GM12872 (cell line): ENCODE data around the gene NODAL.

ENCODE experiments used
- CTCF ChIP-seq: IDR thresholded peaks from 3 replicates; pipeline ENCODE4 v1.5.1; 2011; ENCODE audit warnings: low read depth, mild to moderate bottlenecking, low read length, moderate library complexity; ENCODE audit not compliant: insufficient read depth

Gene NODAL

DNA sequence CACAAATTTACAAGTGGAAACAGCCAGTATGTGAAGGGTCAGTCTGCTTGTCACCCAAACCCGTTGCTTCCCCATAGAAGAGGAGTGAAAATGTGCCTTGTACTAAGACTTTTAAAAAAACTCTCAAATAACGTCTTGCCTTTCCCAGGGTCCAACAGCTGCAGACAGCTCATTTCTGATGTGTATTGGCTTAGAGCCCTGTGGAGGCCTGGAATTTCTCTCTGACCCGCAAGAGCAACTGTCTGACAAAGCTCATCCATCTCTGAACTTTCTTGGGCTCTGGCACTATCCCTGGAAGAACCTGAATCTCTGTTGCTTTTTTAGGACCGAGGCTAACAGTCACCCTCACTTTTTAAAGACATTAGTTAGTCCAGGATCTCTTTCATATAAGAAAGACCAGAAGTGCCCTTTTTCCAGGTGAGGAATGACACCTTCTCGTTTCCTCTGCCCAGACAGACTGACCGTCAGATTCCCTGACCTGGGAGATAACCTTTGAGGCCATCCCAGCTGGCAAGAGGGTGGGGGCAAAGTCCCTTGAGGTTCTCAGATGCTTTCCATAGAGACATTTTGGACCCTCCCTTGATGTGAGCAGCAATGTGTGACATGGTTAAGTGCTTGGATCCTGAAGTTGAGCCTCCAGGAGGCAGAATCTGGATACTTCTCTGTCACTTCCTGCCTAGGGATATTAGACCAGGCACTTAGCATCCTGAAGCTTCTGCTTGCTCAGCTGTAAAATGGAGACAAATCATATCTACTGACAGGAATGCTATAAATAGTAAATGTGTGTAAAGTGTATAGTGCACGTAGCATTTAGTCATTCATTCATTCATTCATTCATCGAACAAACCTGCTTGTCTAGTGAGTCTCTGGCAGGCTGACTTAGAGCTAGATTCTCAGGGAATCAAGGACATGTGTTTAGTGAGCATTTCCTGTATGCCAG is 4.5 kb upstream of the NODAL start:
- no peak for TF ChIP-seq CTCF

DNA sequence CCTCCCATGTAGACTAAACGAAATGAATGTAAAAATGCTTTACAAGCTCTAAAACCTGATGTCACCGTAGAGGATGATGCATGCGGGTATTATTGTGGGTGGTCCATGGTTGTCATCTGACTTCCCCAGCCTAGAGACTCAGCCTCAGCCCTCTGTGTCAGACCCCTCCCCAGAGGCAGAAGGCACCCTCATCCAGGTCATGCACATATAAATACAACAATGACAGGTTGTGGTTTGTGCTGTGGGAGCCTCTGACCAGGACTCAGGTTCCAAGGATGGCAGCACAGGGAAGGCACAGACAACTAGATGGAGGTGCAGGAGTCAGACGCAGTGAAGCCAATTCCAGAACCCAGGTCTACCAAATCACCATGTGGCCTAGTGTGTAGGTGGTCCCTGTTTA is 3.3 kb upstream of the NODAL start:
- TF ChIP-seq CTCF: no peak

- TF ChIP-seq CTCF: no peak
Observed at GRCh38 chr10:70442332-70442988, 979 bp upstream of the NODAL start.

- TF ChIP-seq CTCF: no peak
Observed at GRCh38 chr10:70441895-70442309, 421 bp upstream of the NODAL start.

DNA sequence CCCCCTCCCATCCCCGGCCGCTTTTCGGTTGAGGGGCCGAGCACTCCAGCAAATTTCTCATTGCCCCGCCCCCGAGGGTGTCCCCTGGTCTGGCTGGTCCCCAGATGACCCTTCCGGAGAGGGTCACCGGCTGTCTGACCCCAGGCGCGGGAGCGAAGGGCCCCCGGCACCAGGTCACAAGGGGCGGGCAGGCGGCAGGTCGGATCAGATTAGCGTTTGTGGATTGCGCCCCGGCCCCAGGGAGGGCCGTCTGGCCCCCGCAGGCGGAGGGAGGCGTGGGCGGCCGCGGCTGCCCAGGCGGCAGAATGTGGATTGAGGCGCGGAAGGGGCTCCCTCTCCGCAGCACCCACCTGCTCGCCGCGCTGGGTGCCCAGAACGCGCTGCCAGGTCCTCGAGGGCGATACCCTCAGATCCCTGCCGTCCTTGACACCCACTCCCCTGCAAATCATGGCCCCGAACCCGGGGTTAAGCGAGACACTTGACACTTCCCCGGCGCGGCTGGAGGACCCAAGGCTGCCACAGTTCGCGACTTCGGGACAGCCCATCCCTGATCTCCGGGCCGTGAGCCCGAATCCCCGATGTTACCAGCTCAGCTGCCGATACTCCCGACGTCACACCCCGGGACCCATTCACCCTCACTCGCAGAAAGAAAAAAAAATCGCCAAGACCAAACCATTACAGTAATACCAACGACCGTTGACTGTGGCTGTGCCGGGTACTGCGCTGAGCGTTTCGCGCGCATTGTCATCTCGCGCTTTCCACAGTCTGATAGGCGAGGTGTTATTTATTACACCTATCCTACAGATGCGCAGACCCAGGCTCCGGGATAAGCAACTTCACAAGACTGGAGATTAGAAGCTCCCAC is 953 bp downstream of the NODAL start:
- TF ChIP-seq CTCF: no peak

DNA sequence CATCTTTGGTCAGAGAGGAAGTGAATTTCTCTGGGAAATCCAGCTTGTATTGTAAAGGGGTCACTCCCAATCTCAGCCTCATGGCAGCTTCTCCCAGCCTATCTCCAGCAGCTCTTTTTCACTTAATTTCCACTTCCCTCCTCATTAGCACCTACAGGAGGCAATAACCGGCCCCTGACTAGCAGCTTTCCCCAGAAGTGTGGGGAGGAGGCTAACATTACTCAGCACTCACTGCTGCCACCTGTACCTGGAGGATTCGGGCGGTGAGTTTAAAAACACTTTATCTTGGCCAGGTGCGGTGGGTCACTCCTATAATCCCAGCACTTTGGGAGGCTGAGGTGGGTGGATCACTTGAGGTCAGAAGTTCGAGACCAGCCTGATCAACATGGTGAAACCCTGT is 3.8 kb downstream of the NODAL start:
- no peak for TF ChIP-seq CTCF
